AG04449 (cell line): Measurements from ENCODE around the gene HMGB2.

ENCODE experiments used
- CTCF ChIA-PET: fragments of 350-600 bp; formaldehyde crosslinking; extraction: SDS; loops from one replicate; lab custom pipeline; 2021; ENCODE audit warnings: antibody characterized with exemption; lab: Yijun Ruan, JAX
- POLR2A ChIA-PET: fragments of 400-600, 350-600 bp; formaldehyde crosslinking; extraction: SDS; loops from one replicate; lab custom pipeline; 2020; ENCODE audit warnings: antibody characterized with exemption, inconsistent platforms; lab: Yijun Ruan, JAX
- DNase-seq: peaks from one replicate; pipeline ENCODE4 v3.0.0-alpha.2; 2010; ENCODE audit warnings: low read depth, low spot score
- H3K4me3 ChIP-seq: 2 replicates; pipeline ENCODE4 v1.5.1; 2011; ENCODE audit warnings: low read depth, mild to moderate bottlenecking, control low read depth, low read length
- CTCF ChIP-seq: IDR thresholded peaks from one replicate; pipeline ENCODE4 v1.5.1; 2011; ENCODE audit warnings: mild to moderate bottlenecking, moderate library complexity, low read length, control low read depth, inconsistent platforms; ENCODE audit not compliant: insufficient read depth; ENCODE audit errors: missing control alignments

Gene HMGB2

DNA sequence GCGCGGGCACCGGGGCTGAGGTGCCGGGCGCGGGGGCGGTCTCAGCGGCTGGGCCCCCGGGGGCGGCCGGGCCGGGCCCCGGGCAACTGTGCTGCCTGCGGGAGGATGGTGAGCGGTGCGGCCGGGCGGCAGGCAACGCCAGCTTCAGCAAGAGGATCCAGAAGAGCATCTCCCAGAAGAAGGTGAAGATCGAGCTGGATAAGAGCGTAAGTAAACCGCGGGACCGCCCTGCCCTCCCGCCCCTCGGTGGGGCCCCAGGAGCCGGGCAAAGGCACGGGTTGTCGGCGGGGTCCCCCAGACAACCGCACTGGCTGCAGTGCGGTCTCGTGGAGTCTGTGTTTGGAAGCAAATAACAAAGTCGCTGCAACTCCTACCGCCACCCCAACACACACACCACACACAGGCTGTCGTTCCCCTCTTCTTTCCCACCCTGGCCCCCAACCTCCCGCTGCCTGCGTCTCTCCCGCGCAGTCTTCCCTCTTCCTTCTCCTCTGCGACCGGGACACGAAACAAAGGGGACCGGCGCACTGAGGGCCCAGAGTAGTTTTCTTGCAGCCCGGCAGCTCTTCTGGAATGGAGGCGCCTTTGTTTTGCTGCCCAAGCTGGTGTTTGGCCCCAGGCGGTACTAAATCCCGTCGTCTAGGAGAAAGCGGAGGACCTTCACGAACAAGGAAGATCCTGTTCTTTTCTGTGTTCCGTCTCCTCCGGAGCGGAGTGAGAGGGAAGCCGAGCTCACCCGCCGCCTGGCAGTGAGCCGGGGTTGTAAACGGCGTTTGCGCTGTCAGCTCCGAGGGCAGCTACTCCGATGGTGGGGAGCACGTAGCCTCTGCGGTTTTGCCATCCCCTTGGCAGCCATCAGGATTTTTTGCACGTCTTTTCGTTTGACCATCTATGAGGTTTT, 37.4 kb upstream of the HMGB2 start:
- peak overlapping the region; percentile 89 for H3K4me3 ChIP-seq
- ChIA-PET CTCF (interaction anchor here (0.9 to 2.6 kb wide), 7 partner anchors 11 to 123 kb away, joined by 3 to 11 read pairs (median 5); no protein-coding TSS in a partner anchor), POLR2A (interaction anchor here (0.6 to 4.0 kb wide), 6 partner anchors 27 to 138 kb away, joined by 3 to 52 read pairs (median 4); partner anchors contain the start of genes HMGB2 and SCRG1)
- TF ChIP-seq CTCF = no peak
- no peak for DNase-seq

GRCh38 chr4:173370477-173371291, 36.5 kb upstream of the HMGB2 start, which contains the start of gene SAP30:
TSS of gene SAP30 (plus strand) at chr4:173370954. CDS start at chr4:173371183, 229 bp downstream.
- no peak for TF ChIP-seq CTCF
- ChIA-PET POLR2A (interaction anchor here (0.6 to 4.0 kb wide), 7 partner anchors 15 to 42 kb away, joined by 3 to 52 read pairs (median 3); partner anchors contain the start of genes HMGB2 and SCRG1), CTCF (interaction anchor here (1.2 to 2.0 kb wide), 7 partner anchors 10 to 357 kb away, joined by 3 to 14 read pairs (median 5); no protein-coding TSS in a partner anchor)
- peak; percentile 91 for DNase-seq
- H3K4me3 ChIP-seq = peak within 1 kb of the TSS; percentile 89

GRCh38 chr4:173370130-173370476, 35.9 kb upstream of the HMGB2 start:
- ChIA-PET POLR2A (interaction anchor here (0.7 to 4.0 kb wide), 6 partner anchors 15 to 35 kb away, joined by 3 to 52 read pairs (median 4); partner anchors contain the start of genes HMGB2 and SCRG1), CTCF (interaction anchor here (1.0 to 2.0 kb wide), 8 partner anchors 9 to 356 kb away, joined by 3 to 14 read pairs (median 5); no protein-coding TSS in a partner anchor)
- DNase-seq = no peak
- no peak for TF ChIP-seq CTCF
- peak overlapping the region; percentile 71 for H3K4me3 ChIP-seq

- ChIA-PET POLR2A (interaction anchor here (1.0 to 1.2 kb wide), 2 partner anchors 22 to 34 kb away, joined by 3 to 5 read pairs; partner anchors contain the start of gene HMGB2), CTCF (interaction anchor here (0.8 to 1.4 kb wide), 3 partner anchors 9 to 54 kb away, joined by 3 to 7 read pairs (median 5); no protein-coding TSS in a partner anchor)
- no peak overlapping the region for H3K4me3 ChIP-seq
- no peak for TF ChIP-seq CTCF
- no peak for DNase-seq
Observed at GRCh38 chr4:173367946-173368345, 33.8 kb upstream of the HMGB2 start.

GRCh38 chr4:173367285-173367684, 33.1 kb upstream of the HMGB2 start:
- POLR2A ChIA-PET = interaction anchor here (1.0 to 1.2 kb wide), 2 partner anchors 21 to 33 kb away, joined by 3 to 5 read pairs; partner anchors contain the start of gene HMGB2
- no peak for TF ChIP-seq CTCF
- no peak for DNase-seq
- H3K4me3 ChIP-seq = no peak overlapping the region
- CTCF ChIA-PET = interaction anchor here (0.8 to 1.4 kb wide), 3 partner anchors 8 to 55 kb away, joined by 3 to 7 read pairs (median 5); no protein-coding TSS in a partner anchor
